Activated CD4-positive, alpha-beta T cell treated with anti-CD3 and anti-CD28 coated beads, Interleukin-2, amount 50 U/mL, for 1 hour (primary cell): ENCODE results near the gene PKN2.
"Not testable (repeated sequence)": the region's sequence is repeated elsewhere in the genome, so short reads cannot be mapped to it uniquely, and the experiment has no call there.

Source experiments
- DNase-seq: peaks from one replicate; pipeline ENCODE4 v3.0.0-alpha.2; 2020

PKN2 gene

DNA sequence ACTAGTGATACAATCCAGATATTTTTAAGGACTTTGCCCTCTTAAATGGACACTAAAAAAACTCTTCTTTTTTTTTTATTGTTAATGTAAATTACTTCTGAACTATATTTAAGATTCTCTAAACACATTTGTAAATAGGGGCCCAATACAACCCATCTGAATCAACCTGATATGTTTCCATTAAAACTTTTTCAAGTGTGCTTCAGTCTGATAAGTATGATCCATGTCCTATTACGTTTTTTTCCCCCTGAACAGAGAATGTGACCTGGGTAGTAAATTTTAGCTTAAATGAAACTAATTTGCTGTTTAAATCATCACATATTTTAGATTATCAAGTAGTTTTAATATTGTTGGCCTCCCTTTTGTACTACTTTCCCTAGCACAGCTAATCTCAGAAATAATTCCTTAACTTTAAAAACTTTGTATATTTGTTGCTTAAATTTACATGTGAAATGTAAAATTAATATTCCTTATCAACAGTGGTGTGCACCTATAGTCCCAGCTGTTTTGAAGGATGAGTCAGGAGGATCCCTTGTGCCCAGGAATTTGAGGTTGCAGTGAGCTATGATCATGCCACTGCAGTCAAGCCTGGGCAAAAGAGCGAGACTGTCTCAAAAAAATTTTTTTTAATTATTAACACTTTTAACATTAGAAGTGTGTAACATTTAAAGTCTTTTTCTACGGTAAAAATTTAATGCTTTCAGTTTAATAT, 3.0 kb upstream of the PKN2 start:
- no peak for DNase-seq

- DNase-seq = peak; percentile 40
Observed at GRCh38 chr1:88684482-88685258, 597 bp downstream of the PKN2 start.

- no peak for DNase-seq
Observed at GRCh38 chr1:88685259-88685620, 1.2 kb downstream of the PKN2 start.

GRCh38 chr1:88691540-88691939, 7.5 kb downstream of the PKN2 start:
- no peak for DNase-seq

DNA sequence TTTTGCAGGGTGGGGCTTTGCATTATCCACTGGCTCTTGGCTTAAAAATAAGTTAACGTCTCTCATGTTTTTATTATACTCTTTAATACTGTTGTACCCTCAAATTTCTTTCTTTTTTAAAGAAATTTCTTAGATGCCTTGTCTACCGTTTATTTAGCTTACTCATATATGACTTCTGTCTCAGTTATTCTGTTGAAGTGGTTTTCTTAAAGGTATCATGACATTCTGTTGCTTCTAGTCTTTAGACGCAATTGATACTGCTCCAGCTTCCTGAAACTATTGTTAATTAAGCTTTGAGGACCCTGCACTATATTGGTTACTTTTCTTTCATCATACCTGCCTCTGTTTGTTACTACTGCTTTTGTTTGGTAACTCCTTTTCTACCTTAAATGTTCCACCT, 11.7 kb downstream of the PKN2 start:
- DNase-seq = no peak

DNA sequence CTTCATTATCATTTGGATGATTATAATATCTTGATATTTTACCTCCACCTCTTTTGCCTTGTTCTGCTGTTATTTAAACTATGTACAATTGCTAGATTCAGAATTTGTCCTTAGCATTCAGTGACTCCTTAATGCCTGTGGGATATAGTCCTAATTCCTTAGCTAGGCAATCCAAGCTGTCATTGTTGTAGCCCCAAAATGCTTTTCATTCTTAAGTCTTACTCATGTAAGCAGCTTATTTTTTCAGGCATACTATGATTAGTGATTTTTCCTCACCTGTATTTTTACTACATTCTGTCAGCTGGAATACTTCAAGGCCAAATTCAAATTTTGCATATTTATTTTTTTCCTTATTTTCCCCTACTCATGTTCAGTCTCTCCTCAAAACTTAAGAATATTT, 13.4 kb downstream of the PKN2 start:
- DNase-seq = no peak

DNA sequence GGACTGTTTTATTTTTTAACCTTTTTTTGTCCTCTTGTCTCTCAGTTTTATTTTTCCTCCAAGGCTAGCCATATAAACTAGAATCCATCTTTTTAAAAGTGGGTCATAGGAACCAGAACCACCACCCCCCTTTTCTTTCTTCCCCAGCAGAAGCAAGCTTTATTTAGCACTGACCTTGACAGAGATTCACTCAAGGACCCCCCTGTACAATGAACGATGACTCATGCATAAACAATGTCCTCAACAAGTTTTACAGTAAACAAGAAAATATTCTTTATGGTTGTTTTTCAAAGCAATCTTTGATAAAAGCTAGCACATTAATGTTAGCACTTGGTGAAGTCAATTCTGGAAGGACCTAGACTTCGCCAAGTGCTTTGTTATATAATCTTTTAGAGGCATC, 14.1 kb downstream of the PKN2 start:
- no peak for DNase-seq

DNA sequence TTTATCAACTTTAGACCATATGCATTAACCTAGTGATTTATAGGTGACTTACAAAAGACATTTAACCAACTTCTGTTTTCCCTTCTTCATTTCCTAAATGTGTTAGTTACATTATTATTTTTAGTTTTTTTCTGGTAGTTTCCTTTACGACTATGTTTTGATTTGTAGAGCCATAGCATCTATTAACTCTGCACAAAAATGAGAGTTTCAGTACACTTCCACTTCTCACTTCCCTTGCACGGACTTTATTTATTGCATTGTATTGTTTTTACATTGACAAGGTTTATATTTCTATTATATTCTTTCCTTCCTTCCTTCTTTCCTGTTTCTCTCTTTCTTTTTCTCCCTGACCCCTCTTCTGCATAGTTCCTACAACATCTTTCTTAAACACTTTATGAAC, 14.7 kb downstream of the PKN2 start:
- DNase-seq = no peak

DNA sequence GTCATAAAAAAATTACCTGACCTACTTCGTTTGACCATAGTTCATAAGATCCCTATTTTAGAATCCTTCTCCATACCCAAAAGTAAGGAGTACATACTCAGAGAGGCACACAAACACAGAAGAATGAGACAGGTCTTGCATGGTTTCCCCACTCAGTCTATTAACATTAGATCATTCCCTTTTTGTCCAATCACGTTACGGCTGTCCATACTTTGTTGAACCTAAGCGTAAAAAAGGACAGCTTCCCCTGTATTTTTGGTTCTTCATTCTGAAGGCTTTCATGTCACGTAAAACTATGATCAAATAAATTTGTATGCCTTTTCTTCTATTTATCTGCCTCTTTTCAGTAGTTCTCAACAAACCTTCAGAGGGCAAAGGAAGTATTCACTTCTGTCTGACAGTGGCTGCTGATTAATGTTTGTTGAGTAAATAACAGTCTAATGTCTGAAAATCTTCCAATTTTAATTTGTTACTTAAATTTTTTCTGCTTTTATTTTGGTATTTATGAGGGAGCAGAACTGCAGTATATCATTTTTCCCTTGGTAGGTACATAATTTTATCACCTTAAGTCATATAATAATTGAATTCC, 16.4 kb downstream of the PKN2 start:
- no peak for DNase-seq

DNA sequence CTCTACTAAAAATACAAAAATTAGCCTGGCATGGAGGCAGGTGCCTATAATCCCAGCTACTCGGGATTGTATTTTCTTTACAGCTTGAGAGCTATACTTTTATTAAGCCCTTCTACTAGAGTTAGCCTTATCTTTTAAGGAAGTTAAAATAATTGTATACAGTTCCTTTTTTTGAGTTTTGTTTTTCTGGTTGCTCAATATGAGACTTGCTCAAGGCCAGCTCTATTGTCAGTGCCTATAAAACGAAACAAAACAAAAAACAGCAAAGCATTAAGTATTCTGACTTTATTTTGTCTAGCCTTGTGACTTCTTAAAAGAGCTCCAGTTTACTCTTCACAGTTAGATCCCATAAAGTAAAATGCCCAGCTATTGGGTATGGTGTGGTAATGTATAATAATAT, 17.2 kb downstream of the PKN2 start:
- no peak for DNase-seq

DNA sequence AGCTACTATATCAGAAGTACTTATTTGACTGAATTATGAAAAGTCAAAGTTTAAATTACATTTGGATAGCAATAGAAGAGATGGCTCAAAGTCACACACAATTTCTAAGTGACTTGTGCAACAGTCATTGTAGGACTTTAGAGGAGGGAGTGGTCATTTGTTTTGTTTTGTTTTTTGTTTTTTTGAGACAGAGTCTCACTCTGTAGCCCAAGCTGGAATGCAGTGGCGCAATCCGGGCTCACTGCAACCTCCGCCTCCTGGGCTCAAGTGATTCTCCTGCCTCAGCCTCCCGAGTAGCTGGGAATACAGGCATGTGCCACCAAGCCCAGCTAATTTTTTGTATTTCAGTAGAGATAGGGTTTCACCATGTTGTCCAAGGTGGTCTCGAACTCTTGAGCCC, 17.7 kb downstream of the PKN2 start:
- DNase-seq = not testable (repeated sequence)

DNA sequence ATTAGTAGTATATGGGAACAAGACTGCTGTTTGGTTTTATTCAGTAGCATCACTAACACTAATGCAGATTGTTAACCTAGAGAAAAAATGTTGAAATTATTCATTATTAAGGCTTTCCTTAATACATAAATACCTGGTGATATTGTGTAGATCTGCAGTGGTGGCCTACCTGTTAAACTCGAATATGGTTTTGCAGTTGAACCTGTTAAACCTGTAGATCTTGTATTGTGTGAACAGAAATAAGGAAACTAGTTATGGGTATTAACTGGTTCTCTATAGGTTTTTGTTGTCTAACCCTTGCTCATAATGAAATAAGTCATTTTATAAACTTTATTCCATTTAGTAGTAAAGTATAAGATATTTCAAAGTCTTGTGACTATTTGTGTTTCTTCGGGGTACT, 23.9 kb downstream of the PKN2 start:
- no peak for DNase-seq

GRCh38 chr1:88712907-88713306, 28.8 kb downstream of the PKN2 start:
- DNase-seq = not testable (repeated sequence)

- DNase-seq = not testable (repeated sequence)
Observed at GRCh38 chr1:88716571-88716970, 32.5 kb downstream of the PKN2 start.

GRCh38 chr1:88722492-88722891, 38.4 kb downstream of the PKN2 start:
- no peak for DNase-seq

- DNase-seq = no peak
Observed at GRCh38 chr1:88726697-88727096, 42.6 kb downstream of the PKN2 start.

DNA sequence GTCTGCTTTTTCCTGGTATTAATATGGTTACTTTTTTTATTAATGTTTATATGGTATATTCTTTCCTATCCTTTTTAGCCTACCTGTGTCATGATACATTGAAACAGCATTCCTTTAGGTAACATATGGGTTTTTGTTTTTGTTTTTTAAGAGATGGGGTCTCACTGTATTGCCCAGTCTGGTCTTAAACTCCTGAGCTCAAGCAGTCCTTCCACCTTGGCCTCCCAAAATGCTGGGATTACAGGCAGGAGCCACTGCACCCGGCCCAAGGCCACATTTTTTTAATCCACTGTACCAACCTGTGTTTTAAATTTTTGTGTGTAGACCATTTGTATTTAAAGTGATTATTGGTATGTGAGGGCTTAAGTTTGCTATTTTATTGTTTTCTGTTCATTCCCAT, 43.1 kb downstream of the PKN2 start:
- DNase-seq = no peak

DNA sequence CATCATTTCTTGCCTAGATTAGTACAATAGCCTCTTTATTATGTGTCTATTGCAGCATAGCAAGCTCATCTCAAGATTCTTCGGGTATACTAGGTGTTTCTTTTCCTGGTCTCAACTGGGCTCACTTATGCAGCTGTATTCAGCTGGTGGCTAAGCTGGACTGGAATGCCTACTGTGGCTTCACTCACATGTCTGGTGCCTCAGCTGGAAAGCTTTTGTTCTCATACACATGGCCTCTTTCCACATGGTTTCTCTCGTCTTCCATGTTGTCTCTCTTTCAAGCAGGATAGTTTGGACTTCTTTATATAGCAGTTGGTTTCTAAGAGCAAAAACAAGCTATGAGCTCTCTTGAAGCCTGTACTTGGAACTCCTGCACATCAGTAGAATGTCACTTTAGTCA, 45.2 kb downstream of the PKN2 start:
- no peak for DNase-seq

DNA sequence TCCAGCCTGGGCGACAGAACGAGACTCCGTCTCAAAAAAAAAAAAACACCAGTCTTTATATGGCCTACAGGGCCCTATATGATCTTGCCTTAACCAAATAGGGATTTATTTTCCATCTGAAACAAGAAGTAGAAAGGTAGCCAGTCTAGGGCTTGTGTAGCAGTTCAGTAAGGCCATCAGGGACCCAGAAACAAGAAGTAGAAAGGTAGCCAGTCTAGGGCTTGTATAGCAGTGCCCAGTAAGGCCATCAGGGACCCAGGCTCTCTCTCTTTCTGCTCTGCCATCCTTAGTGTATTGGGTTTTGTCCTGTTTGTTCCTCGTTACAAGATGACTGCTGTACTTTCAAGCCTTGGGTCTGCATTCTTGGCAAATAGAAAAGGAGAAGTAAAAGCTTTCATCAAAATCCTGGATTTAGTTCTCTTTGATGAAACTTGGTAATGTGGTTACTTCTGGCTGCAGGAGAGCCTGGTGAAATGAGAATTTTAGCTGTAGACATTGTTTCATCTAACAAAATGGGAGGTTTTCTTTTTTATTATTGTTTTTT, 46.1 kb downstream of the PKN2 start:
- no peak for DNase-seq

GRCh38 chr1:88730995-88731394, 46.9 kb downstream of the PKN2 start:
- no peak for DNase-seq

DNA sequence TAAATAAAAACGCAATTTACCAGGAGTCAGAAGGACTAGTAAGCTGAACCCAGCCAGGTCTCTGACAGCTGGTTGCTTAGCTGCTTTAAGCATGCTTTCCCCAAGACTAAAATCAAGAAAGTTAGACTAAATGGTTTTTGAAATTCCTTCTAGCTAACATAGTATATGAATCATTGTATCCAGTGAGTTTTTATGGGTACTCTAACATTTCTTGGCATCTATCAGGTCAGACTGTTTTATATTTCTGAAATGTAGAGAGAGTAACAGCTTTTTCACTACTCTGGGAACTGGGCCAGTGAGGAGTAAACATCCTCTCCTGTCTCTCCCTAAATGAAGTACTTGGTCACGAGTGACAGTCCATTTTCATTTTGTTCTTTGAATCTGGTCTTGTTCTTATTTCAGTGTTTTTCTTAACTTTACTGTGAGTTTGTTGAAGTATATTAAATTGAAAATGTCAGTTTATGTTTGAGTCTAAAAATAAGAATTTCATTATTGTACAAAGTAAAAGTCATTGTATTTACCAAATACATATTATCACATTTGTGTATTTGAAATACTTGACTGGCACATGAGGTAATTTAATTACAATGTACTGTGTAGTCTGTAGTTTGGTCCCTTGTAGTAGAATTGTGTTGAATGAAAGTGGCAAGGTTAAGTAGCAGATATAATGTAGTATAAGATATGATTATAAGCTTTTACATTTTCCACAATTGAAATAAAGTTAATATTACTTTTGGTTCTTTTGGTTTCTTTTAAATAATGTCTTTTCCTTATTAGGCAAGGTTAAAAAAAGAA, 47.6 kb downstream of the PKN2 start:
- DNase-seq = no peak

DNA sequence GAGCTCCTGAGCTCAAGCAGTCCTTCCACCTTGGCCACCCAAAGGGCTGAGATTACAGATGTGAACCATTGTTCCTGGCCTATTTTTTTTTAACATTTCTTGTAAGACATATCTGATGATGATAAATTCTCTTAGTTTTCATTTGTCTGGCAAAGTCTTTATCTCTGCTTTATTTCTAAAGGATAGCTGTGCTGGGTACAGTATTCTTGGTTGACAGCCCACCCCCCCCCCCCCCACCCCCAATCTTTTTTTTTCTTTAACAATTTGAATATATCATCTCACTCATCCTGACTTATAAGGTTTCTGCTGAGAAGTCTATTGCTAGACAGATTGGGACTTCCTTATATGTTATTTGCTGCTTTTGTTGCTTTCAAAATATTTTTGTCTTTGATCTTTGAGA, 51.3 kb downstream of the PKN2 start:
- DNase-seq = no peak

GRCh38 chr1:88735909-88736308, 51.8 kb downstream of the PKN2 start:
- no peak for DNase-seq
